Endometrium (tissue), 2 donors: ENCODE measurements around the gene FAM181B.
"Not testable (repeated sequence)": the region's sequence is repeated elsewhere in the genome, so short reads cannot be mapped to it uniquely, and the experiment has no call there.

Experiments
- FAIRE-seq: peaks from 2 replicates; lab custom pipeline; 2012; peaks lifted over from hg19 to GRCh38; lab: Jason Lieb, UNC
- donor health status: control.
- donor health status: control.

The FAM181B gene

GRCh38 chr11:82732734-82733443 lies 775 bp downstream of the FAM181B start:
- no peak for FAIRE-seq

GRCh38 chr11:82732348-82732733 lies 1.3 kb downstream of the FAM181B start:
- no peak for FAIRE-seq

- FAIRE-seq, result no peak
Observed at GRCh38 chr11:82731691-82732277, 1.9 kb downstream of the FAM181B start.

GRCh38 chr11:82730754-82731153 lies 2.9 kb downstream of the FAM181B start:
- no peak for FAIRE-seq

- no peak for FAIRE-seq
Observed at GRCh38 chr11:82730286-82730685, 3.4 kb downstream of the FAM181B start.

- no peak for FAIRE-seq
Observed at GRCh38 chr11:82724026-82724425, 9.6 kb downstream of the FAM181B start.

GRCh38 chr11:82722231-82722630 lies 11.4 kb downstream of the FAM181B start:
- no peak for FAIRE-seq

GRCh38 chr11:82720267-82721065 lies 13.2 kb downstream of the FAM181B start:
- FAIRE-seq, result no peak

- no peak for FAIRE-seq
Observed at GRCh38 chr11:82719361-82720105, 14.1 kb downstream of the FAM181B start.

- no peak for FAIRE-seq
Observed at GRCh38 chr11:82718821-82719220, 14.8 kb downstream of the FAM181B start.

- peak; percentile 68 for FAIRE-seq
Observed at GRCh38 chr11:82718307-82718706, 15.4 kb downstream of the FAM181B start.

GRCh38 chr11:82714346-82715174 lies 19.1 kb downstream of the FAM181B start:
- FAIRE-seq, result no peak

- FAIRE-seq, result no peak
Observed at GRCh38 chr11:82711648-82712047, 22.0 kb downstream of the FAM181B start.

GRCh38 chr11:82703796-82704195 lies 29.9 kb downstream of the FAM181B start:
- FAIRE-seq, result no peak

- FAIRE-seq, result no peak
Observed at GRCh38 chr11:82703226-82703625, 30.4 kb downstream of the FAM181B start.

GRCh38 chr11:82701847-82702520 lies 31.7 kb downstream of the FAM181B start:
- FAIRE-seq, result no peak

GRCh38 chr11:82698576-82699352 lies 34.9 kb downstream of the FAM181B start:
- no peak for FAIRE-seq

- FAIRE-seq, result no peak
Observed at GRCh38 chr11:82692981-82693380, 40.7 kb downstream of the FAM181B start.

- not testable (repeated sequence) for FAIRE-seq
Observed at GRCh38 chr11:82689347-82689746, 44.3 kb downstream of the FAM181B start.

- no peak for FAIRE-seq
Observed at GRCh38 chr11:82686211-82686610, 47.5 kb downstream of the FAM181B start.
